Pancreas (tissue), 10 donors: ENCODE results near the gene MAGI1. TPM values are rescaled to one million over a fixed set of nuclear protein-coding genes. Genes with fewer than 3 reads are reported as not detected.

ENCODE experiments used
- ATAC-seq, 4 donors: fragments of 200-7000 bp; cut with Tn5 transposase; one replicate each; pipeline versions ENCODE4 v1.8.0 to v1.9.1; 2020; ENCODE audit warnings: mild to moderate bottlenecking in 4 of 4, moderate library complexity in 4 of 4
- DNase-seq, 6 donors: peaks; one replicate each; pipeline ENCODE4 v3.0.0-alpha.2; 2020
- FAIRE-seq: peaks from 2 replicates; lab custom pipeline; 2012; peaks lifted over from hg19 to GRCh38; lab: Jason Lieb, UNC
- H3K27ac ChIP-seq, 4 donors: fragments of 200-600 bp; sonication (generic); 1 replicate in 3 of 4; 2 replicates in 1 of 4; pipeline versions ENCODE4 v1.5.0 to v1.8.0; 2020
- H3K27me3 ChIP-seq, 4 donors: fragments of 200-600 bp; one replicate each; pipeline ENCODE4 v1.8.0; 2021
- H3K36me3 ChIP-seq, 3 donors: fragments of 200-600 bp; sonication (generic) in 1 of 3; one replicate each; pipeline versions ENCODE4 v1.5.0 to v1.8.0; 2020 to 2021
- H3K4me1 ChIP-seq, 3 donors: fragments of 200-600 bp; one replicate each; pipeline ENCODE4 v1.8.0; 2021
- H3K4me3 ChIP-seq, 4 donors: fragments of 200-600 bp; sonication (generic) in 2 of 4; one replicate each; pipeline versions ENCODE4 v1.5.0 to v1.8.0; 2020 to 2021
- H3K9me3 ChIP-seq, 4 donors: fragments of 200-600 bp; one replicate each; pipeline ENCODE4 v1.8.0; 2021
- WGBS, 2 donors: extraction: QIAGEN DNeasy Blood & Tissue Kit; methylation state at CpG; one replicate each; pipeline ENCODE4 v1.1.7; 2013; 5-methylcytosine and 5-hydroxymethylcytosine counted together
- intact Hi-C, 3 donors: fragments of 100-400 bp; cut with DNase I; formaldehyde crosslinking; loops; one replicate each; pipeline versions ENCODE4 v1.11.1 to v1.14.2; 2022
- polyA plus RNA-seq, 2 donors: library from polyadenylated mRNA; stranded (reverse); fragments of 200-250 nt; gene quantifications; one replicate each; pipeline ENCODE4 v1.2.3, GENCODE V29; 2013
- total RNA-seq, 6 donors: library from RNA; stranded (reverse); fragmentation: NEBNext Ultra II Directional in 4 of 6; extraction: Animal tissue kit (Norgen Biotek cat#: 25700) in 4 of 6; gene quantifications; one replicate each; pipeline versions ENCODE4 v1.2.1 to v1.2.4, GENCODE V29; 2021 to 2023
- TF ChIP-seq, protein P1 (sequence below), 4 donors: fragments of 200-600 bp; sonication (generic) in 3 of 4; IDR thresholded peaks; one replicate each; pipeline versions ENCODE4 v1.5.0 to v1.8.0; 2021; ENCODE audit warnings: antibody characterized with exemption in 4 of 4
- donor health status: healthy with polysubstance abuse.
- donor health status: DM: no; HTN: no; CAD: no; lungs with moderate emphysema.
- donor health status: DM: no; HTN: no; CAD: no.
- donor health status: control.
- donor health status: control.
- donor health status: Bipolar disorder and iron deficiency.
- donor health status: DM: yes; HTN: yes; CAD: no.
- donor health status: DM: no; HTN: no; CAD: no.
- donor health status: DM: no; HTN: no; CAD: no.
- donor health status: DM: yes; HTN: yes; CAD: no.

Gene MAGI1
- total and polyA plus RNA-seq, 8 donors = 19.7 to 45.1 (median 28.0) TPM

DNA sequence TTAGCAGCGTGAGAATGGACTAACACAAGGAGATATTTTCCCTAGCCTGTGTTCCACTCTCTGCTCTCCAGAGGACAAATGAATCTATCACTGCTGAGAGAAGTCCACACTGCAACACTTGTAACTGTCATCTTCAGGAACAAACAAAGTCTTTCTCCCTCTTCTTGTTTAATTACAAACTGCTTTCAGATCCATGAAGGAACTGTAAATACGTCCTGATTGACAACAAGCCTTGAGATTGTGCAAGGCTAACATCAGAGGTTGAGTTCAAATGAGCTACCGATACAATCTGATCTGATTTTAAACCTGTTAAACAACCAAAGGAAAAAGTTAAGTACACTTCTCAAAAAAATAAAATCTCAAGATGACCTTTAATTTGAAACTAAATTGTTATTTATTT, 712.1 kb downstream of the MAGI1 start:
- intact Hi-C loops = no loop called here
- Histone ChIP-seq H3K36me3 (no peaks in the 10 kb centered on the region), H3K27me3 (no peaks in the 10 kb centered on the region), H3K4me3 (no peak overlapping the region), H3K9me3 (no peaks in the 10 kb centered on the region), H3K4me1 (no peaks in the 10 kb centered on the region), H3K27ac (no peak overlapping the region)
- DNase-seq = no peak
- TF ChIP-seq, protein P1, sequence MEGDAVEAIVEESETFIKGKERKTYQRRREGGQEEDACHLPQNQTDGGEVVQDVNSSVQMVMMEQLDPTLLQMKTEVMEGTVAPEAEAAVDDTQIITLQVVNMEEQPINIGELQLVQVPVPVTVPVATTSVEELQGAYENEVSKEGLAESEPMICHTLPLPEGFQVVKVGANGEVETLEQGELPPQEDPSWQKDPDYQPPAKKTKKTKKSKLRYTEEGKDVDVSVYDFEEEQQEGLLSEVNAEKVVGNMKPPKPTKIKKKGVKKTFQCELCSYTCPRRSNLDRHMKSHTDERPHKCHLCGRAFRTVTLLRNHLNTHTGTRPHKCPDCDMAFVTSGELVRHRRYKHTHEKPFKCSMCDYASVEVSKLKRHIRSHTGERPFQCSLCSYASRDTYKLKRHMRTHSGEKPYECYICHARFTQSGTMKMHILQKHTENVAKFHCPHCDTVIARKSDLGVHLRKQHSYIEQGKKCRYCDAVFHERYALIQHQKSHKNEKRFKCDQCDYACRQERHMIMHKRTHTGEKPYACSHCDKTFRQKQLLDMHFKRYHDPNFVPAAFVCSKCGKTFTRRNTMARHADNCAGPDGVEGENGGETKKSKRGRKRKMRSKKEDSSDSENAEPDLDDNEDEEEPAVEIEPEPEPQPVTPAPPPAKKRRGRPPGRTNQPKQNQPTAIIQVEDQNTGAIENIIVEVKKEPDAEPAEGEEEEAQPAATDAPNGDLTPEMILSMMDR (IDR thresholded peaks at IDR 0.05) = no peak
- WGBS, 2 donors = 72 to 78% methylated on average over 3 of the region's 3 CpGs
- no peak for ATAC-seq
- no peak for FAIRE-seq

DNA sequence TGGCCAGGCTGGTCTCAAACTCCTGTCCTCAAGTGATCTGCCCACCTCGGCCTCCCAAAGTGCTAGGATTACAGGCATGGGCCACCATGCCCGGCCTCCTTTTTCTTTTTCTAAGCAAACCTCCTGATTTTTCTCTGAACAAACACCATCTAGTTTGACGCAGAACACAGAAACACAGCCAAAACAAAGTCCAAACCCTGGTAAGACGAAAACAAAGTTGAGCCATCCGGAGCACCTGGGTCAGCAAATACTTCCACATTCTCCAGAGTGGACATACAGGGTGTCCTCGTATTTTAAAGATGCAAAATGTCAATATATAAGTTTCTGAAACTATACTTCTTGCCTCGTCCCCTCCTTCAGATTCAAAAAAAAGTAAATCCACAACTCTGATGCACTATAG, 715.8 kb downstream of the MAGI1 start:
- ATAC-seq = no peak

DNA sequence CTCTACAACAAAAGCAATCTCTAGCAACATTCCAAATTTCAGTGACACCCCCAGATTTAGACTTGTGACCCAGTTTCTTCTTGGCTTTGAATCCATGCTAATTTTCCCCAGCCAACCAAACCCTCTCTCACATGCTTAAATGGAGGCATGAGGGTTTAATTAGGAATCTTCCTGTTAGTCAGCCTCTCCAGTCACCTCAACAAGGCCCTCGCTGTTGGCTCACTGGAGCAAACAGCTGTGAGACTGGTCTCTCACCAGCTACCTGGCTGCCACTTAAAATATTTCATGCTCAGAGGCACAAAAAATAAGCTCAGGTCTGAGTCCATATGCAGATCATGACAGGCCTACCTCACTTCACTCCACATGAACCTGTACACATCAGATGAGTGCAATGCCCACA, 720.5 kb downstream of the MAGI1 start:
- TF ChIP-seq, protein P1 (IDR thresholded peaks at IDR 0.05) = no peak
- no peaks in the 10 kb centered on the region for H3K9me3 ChIP-seq
- no peaks in the 10 kb centered on the region for H3K27me3 ChIP-seq
- FAIRE-seq = no peak
- DNase-seq = no peak
- H3K4me1 ChIP-seq = no peaks in the 10 kb centered on the region
- no peak overlapping the region for H3K27ac ChIP-seq
- ATAC-seq = no peak
- WGBS, 2 donors = 91% methylated on average over 1 of the region's 1 CpG
- intact Hi-C loops = no loop called here
- H3K4me3 ChIP-seq = no peak overlapping the region
- no peaks in the 10 kb centered on the region for H3K36me3 ChIP-seq

More for the DNA sequence above, 715.8 kb downstream of the MAGI1 start:
- H3K4me1 ChIP-seq = no peaks in the 10 kb centered on the region
- 83 to 84% methylated on average over 7 of the region's 7 CpGs for WGBS, 2 donors
- intact Hi-C loops = no loop called here
- no peaks in the 10 kb centered on the region for H3K27me3 ChIP-seq
- no peak overlapping the region for H3K27ac ChIP-seq
- H3K4me3 ChIP-seq = no peak overlapping the region
- TF ChIP-seq, protein P1 (IDR thresholded peaks at IDR 0.05) = no peak
- no peak for DNase-seq
- H3K36me3 ChIP-seq = no peaks in the 10 kb centered on the region
- FAIRE-seq = no peak
- no peaks in the 10 kb centered on the region for H3K9me3 ChIP-seq

DNA sequence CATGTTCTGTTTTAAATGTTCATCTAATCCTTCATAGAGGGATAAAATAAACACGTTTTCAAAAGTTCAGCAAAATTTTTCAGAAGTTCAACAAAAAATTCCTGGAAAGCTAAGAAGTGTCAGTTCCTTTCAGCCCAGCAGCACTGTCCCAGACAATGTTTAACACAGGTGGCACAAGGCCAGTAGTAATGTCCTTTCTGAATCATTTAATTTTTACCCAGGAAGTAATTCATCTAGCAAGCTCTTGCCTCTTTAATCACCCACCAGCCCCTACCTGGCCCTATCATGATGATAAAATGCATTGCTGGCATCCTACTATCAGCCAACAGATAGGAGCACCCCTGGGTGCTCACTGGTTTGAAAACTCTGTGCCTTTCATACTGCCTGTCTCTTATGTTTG, 723.8 kb downstream of the MAGI1 start:
- WGBS, 2 donors = 29% methylated on average over 1 of the region's 1 CpG
- no peaks in the 10 kb centered on the region for H3K27me3 ChIP-seq
- no peaks in the 10 kb centered on the region for H3K9me3 ChIP-seq
- H3K27ac ChIP-seq = no peak overlapping the region
- H3K4me3 ChIP-seq = no peak overlapping the region
- ATAC-seq = no peak
- no peaks in the 10 kb centered on the region for H3K36me3 ChIP-seq
- no peaks in the 10 kb centered on the region for H3K4me1 ChIP-seq
- no peak for FAIRE-seq
- intact Hi-C loops = no loop called here
- no peak for DNase-seq
- TF ChIP-seq, protein P1 (IDR thresholded peaks at IDR 0.05) = no peak

DNA sequence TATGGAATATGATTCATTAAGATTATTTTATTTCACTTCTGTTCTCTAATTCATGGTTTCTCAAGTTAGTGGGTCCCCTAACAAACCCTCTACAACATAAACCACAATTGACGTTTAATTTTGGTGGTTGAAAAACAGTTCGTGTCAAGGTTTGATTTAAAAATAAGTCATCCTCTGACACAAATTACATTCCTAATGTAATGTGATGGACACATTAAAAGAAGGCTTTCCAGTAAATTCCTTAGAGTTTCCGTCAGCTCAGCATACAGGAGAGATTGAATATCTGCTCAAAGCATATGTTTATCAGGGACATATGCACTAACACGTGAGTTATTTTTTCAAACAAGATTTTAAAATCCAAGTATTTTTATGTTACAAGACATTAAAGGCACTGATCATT, 724.4 kb downstream of the MAGI1 start:
- Histone ChIP-seq H3K27ac (no peak overlapping the region), H3K4me3 (no peak overlapping the region), H3K9me3 (no peaks in the 10 kb centered on the region), H3K27me3 (no peaks in the 10 kb centered on the region), H3K36me3 (no peaks in the 10 kb centered on the region), H3K4me1 (no peaks in the 10 kb centered on the region)
- DNase-seq (no peak), FAIRE-seq (no peak), ATAC-seq (no peak)
- TF ChIP-seq, protein P1 (IDR thresholded peaks at IDR 0.05) = no peak
- 66 to 70% methylated on average over 4 of the region's 4 CpGs for WGBS, 2 donors
- intact Hi-C loops = no loop called here
